GM12873 (cell line): ENCODE data around the gene HTRA2.

ENCODE experiments used
- CTCF ChIP-seq: IDR thresholded peaks from 2 replicates; pipeline ENCODE4 v1.5.1; 2012; ENCODE audit warnings: low read depth, mild to moderate bottlenecking, moderate library complexity, low read length, control low read depth; ENCODE audit not compliant: insufficient read depth; ENCODE audit errors: missing control alignments

HTRA2 gene

GRCh38 chr2:74576211-74576862 is 46.6 kb downstream of the HTRA2 start:
- no peak for TF ChIP-seq CTCF

GRCh38 chr2:74576863-74577229 is 47.1 kb downstream of the HTRA2 start:
- TF ChIP-seq CTCF = no peak

- TF ChIP-seq CTCF = no peak
Observed at GRCh38 chr2:74577448-74577847, 47.7 kb downstream of the HTRA2 start.

GRCh38 chr2:74578408-74578807 is 48.7 kb downstream of the HTRA2 start:
- no peak for TF ChIP-seq CTCF

- no peak for TF ChIP-seq CTCF
Observed at GRCh38 chr2:74581463-74581862, 51.7 kb downstream of the HTRA2 start.

GRCh38 chr2:74582184-74582583 is 52.5 kb downstream of the HTRA2 start:
- no peak for TF ChIP-seq CTCF
